Progenitor cell of endocrine pancreas (in vitro differentiated cells): ENCODE data around the gene DHRS9. TPM values are rescaled to one million over a fixed set of nuclear protein-coding genes. Genes with fewer than 3 reads are reported as not detected.

ENCODE experiments used
- DNase-seq: peaks from one replicate; pipeline ENCODE4 v3.0.0; 2021; ENCODE audit warnings: low spot score; ENCODE audit not compliant: unreplicated experiment
- H3K27ac Mint-ChIP-seq: 2 replicates; pipeline ENCODE4 v1.8.0; 2021; ENCODE audit warnings: mild to moderate bottlenecking, moderate library complexity, mixed read lengths
- H3K27me3 Mint-ChIP-seq: 2 replicates; pipeline ENCODE4 v1.8.0; 2021; ENCODE audit warnings: mixed read lengths
- H3K36me3 Mint-ChIP-seq: 2 replicates; pipeline ENCODE4 v1.8.0; 2022; ENCODE audit warnings: mixed read lengths; ENCODE audit not compliant: insufficient read depth
- H3K4me1 Mint-ChIP-seq: 2 replicates; pipeline ENCODE4 v1.8.0; 2021; ENCODE audit warnings: low read depth, mixed read lengths
- H3K4me3 Mint-ChIP-seq: 2 replicates; pipeline ENCODE4 v1.8.0; 2021; ENCODE audit warnings: low read depth, mild to moderate bottlenecking, moderate library complexity, mixed read lengths
- H3K9me3 Mint-ChIP-seq: 2 replicates; pipeline ENCODE4 v1.8.0; 2021; ENCODE audit warnings: low read depth, mixed read lengths
- CTCF ChIP-seq: fragments of 200-600 bp; sonication (generic); IDR thresholded peaks from one replicate; pipeline ENCODE4 v1.5.0; 2021; ENCODE audit warnings: antibody characterized with exemption, mild to moderate bottlenecking; ENCODE audit not compliant: unreplicated experiment
- long read RNA-seq: library from polyadenylated mRNA; unstranded; transcript quantifications from one replicate; pipeline ENCODE4 v2.0.0, GENCODE V29; 2020
- total RNA-seq: library from RNA; stranded (reverse); gene quantifications from 2 replicates; pipeline ENCODE4 v1.2.1, GENCODE V29; 2021

Gene DHRS9
- not detected in 2 replicates for total RNA-seq
- long read RNA-seq, result 0 reads

GRCh38 chr2:169069341-169069740, at the start of gene DHRS9:
Gene DHRS9, plus strand, starts transcription at chr2:169069563. Its CDS starts 12,019 bp downstream, at chr2:169081582.
- Mint-ChIP-seq H3K4me1 (no peaks in the 10 kb centered on the region), H3K4me3 (no peak within 1 kb of the TSS), H3K27me3 (peaks cover 2% of the 10 kb centered on the region), H3K27ac (no peak within 1 kb of the TSS), H3K9me3 (no peaks in the 10 kb centered on the region), H3K36me3 (no peaks in the 10 kb centered on the region)
- DNase-seq, result no peak
- TF ChIP-seq CTCF, result no peak

DNA sequence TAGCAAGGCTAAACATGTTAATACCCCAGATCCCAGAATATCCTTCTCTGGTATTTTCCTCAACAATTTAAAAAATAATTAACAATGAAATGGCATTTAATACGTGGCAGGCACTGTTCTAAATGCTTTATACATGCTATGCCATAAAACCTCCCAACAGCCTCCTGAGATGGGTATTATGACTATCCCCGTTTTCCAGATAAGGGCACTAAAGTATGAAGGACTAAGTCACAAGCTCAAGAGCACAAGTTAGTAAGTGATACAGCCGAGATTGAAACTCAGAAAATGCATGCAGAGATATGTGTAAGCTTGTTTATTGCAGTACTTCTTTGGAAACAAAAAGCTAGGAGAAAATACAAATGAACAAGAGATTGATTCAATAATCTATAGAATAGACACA, 46.2 kb upstream of the DHRS9 start:
- no peak overlapping the region for H3K27ac Mint-ChIP-seq
- peaks cover 32% of the 10 kb centered on the region for H3K27me3 Mint-ChIP-seq
- H3K4me3 Mint-ChIP-seq, result no peak overlapping the region
- no peaks in the 10 kb centered on the region for H3K9me3 Mint-ChIP-seq
- no peaks in the 10 kb centered on the region for H3K36me3 Mint-ChIP-seq
- no peaks in the 10 kb centered on the region for H3K4me1 Mint-ChIP-seq
- DNase-seq, result no peak
- no peak for TF ChIP-seq CTCF

GRCh38 chr2:169026056-169026455, 43.3 kb upstream of the DHRS9 start:
- H3K4me3 Mint-ChIP-seq, result no peak overlapping the region
- no peaks in the 10 kb centered on the region for H3K9me3 Mint-ChIP-seq
- H3K4me1 Mint-ChIP-seq, result no peaks in the 10 kb centered on the region
- peaks cover 22% of the 10 kb centered on the region for H3K27me3 Mint-ChIP-seq
- TF ChIP-seq CTCF, result no peak
- DNase-seq, result no peak
- no peak overlapping the region for H3K27ac Mint-ChIP-seq
- H3K36me3 Mint-ChIP-seq, result no peaks in the 10 kb centered on the region

- no peak for DNase-seq
- Mint-ChIP-seq H3K27ac (no peak overlapping the region), H3K36me3 (no peaks in the 10 kb centered on the region), H3K9me3 (no peaks in the 10 kb centered on the region), H3K4me1 (no peaks in the 10 kb centered on the region), H3K27me3 (peaks cover 22% of the 10 kb centered on the region), H3K4me3 (no peak overlapping the region)
- no peak for TF ChIP-seq CTCF
Observed at GRCh38 chr2:169027234-169027633, 42.1 kb upstream of the DHRS9 start.

GRCh38 chr2:169029341-169029740, 40.0 kb upstream of the DHRS9 start:
- no peak for TF ChIP-seq CTCF
- DNase-seq, result no peak
- H3K36me3 Mint-ChIP-seq, result no peaks in the 10 kb centered on the region
- peaks cover 22% of the 10 kb centered on the region for H3K27me3 Mint-ChIP-seq
- no peak overlapping the region for H3K27ac Mint-ChIP-seq
- peaks cover 3% of the 10 kb centered on the region for H3K4me1 Mint-ChIP-seq
- H3K9me3 Mint-ChIP-seq, result no peaks in the 10 kb centered on the region
- no peak overlapping the region for H3K4me3 Mint-ChIP-seq
